ENCODE data around the gene FKBP2.

Gene FKBP2

GRCh38 chr11:64240435-64241240 is at the start of gene FKBP2:
FKBP2 (plus strand) TSS chr11:64241095; CDS start chr11:64242388, 1,293 bp downstream.
- DNase-seq, result peak; percentile 96

- no peak for DNase-seq
Measured at GRCh38 chr11:64192434-64192833, 48.5 kb upstream of the FKBP2 start.

- DNase-seq, result no peak
Measured at GRCh38 chr11:64196626-64197025, 44.3 kb upstream of the FKBP2 start.

- no peak for DNase-seq
Measured at GRCh38 chr11:64198511-64198910, 42.4 kb upstream of the FKBP2 start.

GRCh38 chr11:64201543-64201942 is 39.4 kb upstream of the FKBP2 start:
- DNase-seq, result no peak

GRCh38 chr11:64202992-64203391 is 37.9 kb upstream of the FKBP2 start:
- DNase-seq, result no peak

GRCh38 chr11:64203421-64204079 is 37.3 kb upstream of the FKBP2 start:
- DNase-seq, result no peak

GRCh38 chr11:64204080-64204440 is 36.8 kb upstream of the FKBP2 start:
- no peak for DNase-seq

GRCh38 chr11:64204464-64204989 is 36.4 kb upstream of the FKBP2 start:
- peak; percentile 72 for DNase-seq

- peak; percentile 64 for DNase-seq
Measured at GRCh38 chr11:64206457-64207255, 34.2 kb upstream of the FKBP2 start, which contains the start of gene FERMT3. FERMT3 (plus strand) TSS chr11:64206721; CDS start chr11:64207365, 644 bp downstream.

- peak; percentile 76 for DNase-seq
Measured at GRCh38 chr11:64207256-64208085, 33.4 kb upstream of the FKBP2 start.

GRCh38 chr11:64208086-64208795 is 32.7 kb upstream of the FKBP2 start:
- DNase-seq, result no peak

- no peak for DNase-seq
Measured at GRCh38 chr11:64208796-64209562, 31.9 kb upstream of the FKBP2 start.

- no peak for DNase-seq
Measured at GRCh38 chr11:64209563-64209843, 31.4 kb upstream of the FKBP2 start.

GRCh38 chr11:64210301-64211020 is 30.4 kb upstream of the FKBP2 start:
- no peak for DNase-seq

- no peak for DNase-seq
Measured at GRCh38 chr11:64211181-64211872, 29.6 kb upstream of the FKBP2 start.

- no peak for DNase-seq
Measured at GRCh38 chr11:64216879-64217278, 24.0 kb upstream of the FKBP2 start.

- no peak for DNase-seq
Measured at GRCh38 chr11:64218628-64219353, 22.1 kb upstream of the FKBP2 start.

GRCh38 chr11:64219354-64219684 is 21.6 kb upstream of the FKBP2 start:
- no peak for DNase-seq

Measured in activated T-cell treated with anti-CD3 and anti-CD28 coated beads for 4 hours (primary cell).